Dermis blood vessel endothelial cell (primary cell): Measurements from ENCODE around the gene ABI3BP. TPM values are rescaled to one million over a fixed set of nuclear protein-coding genes. Genes with fewer than 3 reads are reported as not detected.
"Not testable (repeated sequence)": the region's sequence is repeated elsewhere in the genome, so short reads cannot be mapped to it uniquely, and the experiment has no call there.

Experiments
- DNase-seq: peaks from one replicate; pipeline ENCODE4 v3.0.0; 2010
- total RNA-seq: library from RNA; depleted of rRNA; stranded (reverse); fragments of >200 nt; gene quantifications from 2 replicates; pipeline ENCODE4 v1.2.3, GENCODE V29; 2014

ABI3BP gene
- 9.5 and 32.0 TPM in 2 replicates for total RNA-seq

GRCh38 chr3:100993309-100993708, at the start of gene ABI3BP:
Gene ABI3BP (minus strand): TSS chr3:100993421. CDS start chr3:100993384, 37 bp downstream.
- peak; percentile 93 for DNase-seq

- no peak for DNase-seq
Measured at GRCh38 chr3:101039285-101039684, 46.1 kb upstream of the ABI3BP start.

GRCh38 chr3:101038880-101039279, 45.7 kb upstream of the ABI3BP start:
- DNase-seq: no peak

- no peak for DNase-seq
Measured at GRCh38 chr3:101038393-101038792, 45.2 kb upstream of the ABI3BP start.

- no peak for DNase-seq
Measured at GRCh38 chr3:101037613-101038012, 44.4 kb upstream of the ABI3BP start.

- DNase-seq: no peak
Measured at GRCh38 chr3:101036676-101037075, 43.5 kb upstream of the ABI3BP start.

- peak; percentile 83 for DNase-seq
Measured at GRCh38 chr3:101036213-101036618, 43.0 kb upstream of the ABI3BP start.

- DNase-seq: no peak
Measured at GRCh38 chr3:101027286-101027685, 34.1 kb upstream of the ABI3BP start.

GRCh38 chr3:101026881-101027280, 33.7 kb upstream of the ABI3BP start:
- no peak for DNase-seq

- DNase-seq: no peak
Measured at GRCh38 chr3:101026244-101026643, 33.0 kb upstream of the ABI3BP start.

- DNase-seq: no peak
Measured at GRCh38 chr3:101020351-101021015, 27.3 kb upstream of the ABI3BP start.

GRCh38 chr3:101017017-101017416, 23.8 kb upstream of the ABI3BP start:
- peak; percentile 67 for DNase-seq

- DNase-seq: not testable (repeated sequence)
Measured at GRCh38 chr3:101012312-101012711, 19.1 kb upstream of the ABI3BP start.

- DNase-seq: no peak
Measured at GRCh38 chr3:101011136-101011535, 17.9 kb upstream of the ABI3BP start.

GRCh38 chr3:101010296-101010695, 17.1 kb upstream of the ABI3BP start:
- DNase-seq: peak; percentile 41

- DNase-seq: no peak
Measured at GRCh38 chr3:101009386-101009785, 16.2 kb upstream of the ABI3BP start.

GRCh38 chr3:100999160-100999559, 5.9 kb upstream of the ABI3BP start:
- DNase-seq: no peak

GRCh38 chr3:100994809-100995208, 1.6 kb upstream of the ABI3BP start:
- DNase-seq: no peak

- DNase-seq: no peak
Measured at GRCh38 chr3:100994187-100994586, 966 bp upstream of the ABI3BP start.

- peak; percentile 71 for DNase-seq
Measured at GRCh38 chr3:100992231-100993012, 799 bp downstream of the ABI3BP start.

- no peak for DNase-seq
Measured at GRCh38 chr3:100988080-100988479, 5.1 kb downstream of the ABI3BP start.

GRCh38 chr3:100984308-100984707, 8.9 kb downstream of the ABI3BP start:
- no peak for DNase-seq

GRCh38 chr3:100982710-100983109, 10.5 kb downstream of the ABI3BP start:
- peak; percentile 59 for DNase-seq
